GM12874 (cell line): ENCODE results near the gene TRMT61A.

ENCODE experiments used
- CTCF ChIP-seq: IDR thresholded peaks from 2 replicates; pipeline ENCODE4 v1.5.1; 2011; ENCODE audit warnings: low read depth, mild to moderate bottlenecking, control low read depth, low read length, moderate library complexity; ENCODE audit not compliant: insufficient read depth

TRMT61A gene

GRCh38 chr14:103543140-103543539 lies 14.1 kb downstream of the TRMT61A start:
- no peak for TF ChIP-seq CTCF

GRCh38 chr14:103543721-103544387 lies 14.9 kb downstream of the TRMT61A start:
- TF ChIP-seq CTCF, result no peak

GRCh38 chr14:103544388-103545218 lies 15.6 kb downstream of the TRMT61A start:
- no peak for TF ChIP-seq CTCF

- TF ChIP-seq CTCF, result no peak
Measured at GRCh38 chr14:103545219-103545914, 16.4 kb downstream of the TRMT61A start.

- no peak for TF ChIP-seq CTCF
Measured at GRCh38 chr14:103545915-103546651, 17.1 kb downstream of the TRMT61A start.

- TF ChIP-seq CTCF, result peak; percentile 90
Measured at GRCh38 chr14:103546652-103547454, 17.9 kb downstream of the TRMT61A start.
